IPS-NIHi7 (cell line): ENCODE results near the gene LAMP1.
"Not testable (repeated sequence)": the region's sequence is repeated elsewhere in the genome, so short reads cannot be mapped to it uniquely, and the experiment has no call there.

Experiments used
- DNase-seq: peaks from one replicate; pipeline ENCODE4 v3.0.0; 2012; ENCODE audit warnings: mixed read lengths; ENCODE audit errors: extremely low spot score

Gene LAMP1

DNA sequence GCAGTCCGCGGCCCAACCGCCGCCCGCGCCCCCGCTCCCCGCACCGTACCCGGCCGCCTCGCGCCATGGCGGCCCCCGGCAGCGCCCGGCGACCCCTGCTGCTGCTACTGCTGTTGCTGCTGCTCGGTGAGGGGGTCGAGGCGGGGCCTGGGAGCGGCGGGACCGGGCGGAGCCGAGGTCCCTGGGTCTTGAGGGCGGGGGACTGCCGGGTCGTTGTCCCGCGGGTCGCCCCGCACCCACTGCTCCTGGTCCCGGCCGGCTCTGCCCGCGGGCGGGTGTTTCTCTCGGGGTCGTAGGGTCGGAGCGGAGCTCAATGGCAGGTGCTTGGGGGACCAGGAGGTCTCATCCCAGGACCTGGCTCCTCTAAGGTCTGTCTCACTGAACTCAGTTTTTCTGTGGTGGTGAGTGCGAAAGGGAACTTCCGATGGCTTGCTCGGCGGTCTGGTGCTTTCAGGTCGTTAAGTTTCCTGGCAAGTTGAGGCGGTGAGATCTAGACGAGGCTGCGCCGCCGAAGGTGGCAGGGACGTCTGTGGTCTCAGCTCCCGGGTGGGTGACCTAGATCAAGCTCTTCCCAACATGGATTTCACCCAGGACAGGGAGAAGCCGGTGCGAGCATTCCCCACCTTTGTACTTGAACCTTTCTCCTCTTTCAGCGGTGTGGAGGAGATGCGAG is 467 bp downstream of the LAMP1 start:
- DNase-seq, result no peak

DNA sequence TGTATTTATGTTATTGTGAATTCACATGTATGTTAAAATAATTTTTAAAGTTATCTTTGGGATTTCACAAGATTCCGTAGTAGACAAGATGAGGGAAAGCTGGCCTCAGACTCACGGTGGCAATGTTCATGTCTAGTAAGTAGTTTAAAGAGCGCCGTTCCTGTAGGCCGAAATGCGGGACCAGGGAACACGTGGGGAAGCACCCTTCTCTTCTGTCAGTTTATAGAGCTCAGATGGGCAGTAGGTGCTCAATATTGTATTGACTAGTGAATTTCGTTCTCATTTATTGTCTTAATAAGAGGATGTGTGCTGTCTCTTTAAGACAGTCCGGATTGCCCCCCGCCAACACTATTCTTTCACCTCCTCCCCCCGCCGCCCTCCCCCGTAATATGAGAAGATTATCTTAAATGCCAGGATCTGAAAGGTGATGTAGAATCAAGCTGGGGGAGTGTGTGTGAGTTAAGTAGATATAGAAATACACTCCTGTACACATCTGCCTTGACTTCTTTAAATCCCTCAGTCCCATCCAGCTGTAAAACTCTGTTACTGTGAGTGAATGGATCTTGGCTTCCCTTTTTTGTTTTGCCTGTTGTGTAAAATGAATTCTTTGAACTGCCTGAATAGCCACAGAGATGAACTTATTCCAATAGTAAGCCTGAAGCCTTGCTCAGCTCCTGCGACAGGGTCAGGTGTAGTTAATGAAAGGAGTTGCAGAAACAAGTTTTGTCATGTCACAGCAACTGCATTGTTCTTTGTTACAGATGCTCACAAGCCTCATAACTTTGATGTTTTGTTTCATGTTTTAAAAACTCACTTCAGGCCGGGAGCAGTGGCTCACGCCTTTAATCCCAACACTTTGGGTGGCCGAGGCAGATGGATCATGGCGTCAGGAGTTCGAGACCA is 1.3 kb downstream of the LAMP1 start:
- DNase-seq, result no peak

DNA sequence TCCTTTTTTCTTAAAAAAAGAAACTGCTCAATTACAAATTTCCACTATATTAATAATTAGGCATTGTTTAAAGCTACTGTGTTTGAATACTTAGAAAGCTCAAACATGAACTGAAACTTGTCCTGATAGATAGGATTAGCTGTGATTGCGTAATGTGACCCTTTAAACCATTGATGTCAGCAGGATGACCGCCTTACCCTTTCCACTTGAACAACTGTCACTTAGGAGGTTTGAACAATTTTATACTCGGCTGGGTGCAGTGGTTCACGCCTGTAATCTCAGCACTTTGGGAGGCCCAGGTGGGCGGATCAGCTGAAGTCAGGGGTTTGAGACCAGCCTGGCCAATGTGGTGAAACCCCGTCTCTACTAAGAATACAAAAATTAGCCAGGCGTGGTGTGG is 2.9 kb downstream of the LAMP1 start:
- no peak for DNase-seq

DNA sequence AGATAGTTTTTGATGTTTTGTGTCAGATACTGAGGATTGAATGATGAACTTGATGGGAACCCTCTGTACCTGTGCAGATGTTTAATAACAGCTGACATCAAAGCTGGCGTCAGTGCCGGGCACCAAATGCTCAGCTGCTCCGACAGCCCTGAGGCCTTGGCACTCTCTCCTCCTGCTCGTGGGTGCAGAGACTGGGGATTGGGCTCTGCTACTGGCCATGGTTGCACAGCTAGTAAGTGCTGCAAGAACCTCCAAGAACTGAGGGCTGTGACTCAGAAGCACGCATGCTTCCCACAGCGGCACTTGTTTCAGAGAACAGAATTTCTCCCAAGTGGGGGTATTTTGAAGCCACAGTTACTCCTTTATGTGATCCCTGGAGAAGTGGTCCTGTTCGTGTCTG is 5.9 kb downstream of the LAMP1 start:
- no peak for DNase-seq

DNA sequence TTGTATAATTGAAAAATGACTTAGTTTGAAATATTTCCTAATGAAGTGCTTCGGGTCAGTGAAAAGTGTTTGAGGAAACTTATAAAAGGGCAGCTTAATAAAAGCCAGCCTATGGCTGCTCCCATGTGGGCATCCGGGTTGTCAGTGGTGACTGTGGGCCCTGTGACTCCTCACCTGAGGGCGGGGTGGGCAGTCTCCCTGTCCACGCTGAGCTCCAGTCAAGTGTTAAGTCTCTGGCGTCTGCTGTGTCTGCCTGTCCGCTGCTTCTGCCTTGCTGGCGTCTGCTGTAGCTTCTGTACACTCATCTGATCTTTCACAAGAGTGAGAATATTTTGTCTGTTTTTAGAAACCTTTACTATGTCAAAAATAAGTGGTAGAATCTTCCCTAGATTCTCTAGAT is 7.1 kb downstream of the LAMP1 start:
- DNase-seq, result no peak

DNA sequence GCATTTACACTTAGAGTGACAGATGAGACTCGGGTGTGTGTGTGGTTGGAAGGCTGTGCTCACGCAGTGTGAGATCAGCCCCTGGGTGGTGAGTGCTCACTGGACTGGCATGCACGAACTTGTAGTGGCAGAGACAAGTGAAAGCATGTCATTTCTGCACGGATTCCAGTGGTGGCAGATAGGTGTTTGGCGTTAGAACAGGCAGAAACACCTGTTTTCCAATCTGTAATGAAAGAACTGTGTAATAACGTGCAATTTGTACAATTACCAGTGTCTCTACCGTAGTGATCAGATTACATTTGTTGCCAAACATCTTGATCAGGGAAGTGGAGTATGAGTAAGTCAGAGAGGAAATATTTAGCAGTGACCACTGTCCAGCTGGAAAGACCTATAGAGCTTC is 8.2 kb downstream of the LAMP1 start:
- no peak for DNase-seq

DNA sequence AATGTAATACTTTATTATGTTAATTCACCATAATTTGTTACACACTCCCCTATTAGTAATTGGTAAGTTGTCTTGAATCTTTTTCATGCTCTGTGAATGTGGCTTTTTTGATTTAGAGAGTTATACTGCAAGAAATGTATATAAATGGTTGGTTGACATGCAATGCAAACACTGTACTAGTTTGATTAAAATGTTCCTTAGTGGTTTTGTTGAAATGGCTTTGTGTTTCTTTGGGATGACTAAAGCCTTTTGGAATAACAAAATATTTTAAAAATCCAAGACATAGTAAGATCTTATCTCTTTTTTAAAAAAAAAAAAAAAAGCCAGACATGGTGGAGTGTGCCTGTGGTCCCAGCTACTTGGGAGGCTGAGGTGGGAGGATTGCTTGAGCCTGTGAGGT is 10.5 kb downstream of the LAMP1 start:
- DNase-seq, result no peak

DNA sequence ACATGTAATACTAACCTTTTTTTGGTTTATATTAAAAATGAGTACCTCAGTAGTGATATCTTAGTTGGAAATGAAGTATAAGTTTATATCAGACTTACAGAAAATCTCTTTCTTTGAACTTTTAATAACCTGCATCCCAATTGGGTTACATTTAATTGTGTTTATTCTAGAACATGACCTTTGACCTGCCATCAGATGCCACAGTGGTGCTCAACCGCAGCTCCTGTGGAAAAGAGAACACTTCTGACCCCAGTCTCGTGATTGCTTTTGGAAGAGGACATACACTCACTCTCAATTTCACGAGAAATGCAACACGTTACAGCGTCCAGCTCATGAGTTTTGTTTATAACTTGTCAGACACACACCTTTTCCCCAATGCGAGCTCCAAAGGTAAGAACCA is 12.4 kb downstream of the LAMP1 start:
- no peak for DNase-seq

DNA sequence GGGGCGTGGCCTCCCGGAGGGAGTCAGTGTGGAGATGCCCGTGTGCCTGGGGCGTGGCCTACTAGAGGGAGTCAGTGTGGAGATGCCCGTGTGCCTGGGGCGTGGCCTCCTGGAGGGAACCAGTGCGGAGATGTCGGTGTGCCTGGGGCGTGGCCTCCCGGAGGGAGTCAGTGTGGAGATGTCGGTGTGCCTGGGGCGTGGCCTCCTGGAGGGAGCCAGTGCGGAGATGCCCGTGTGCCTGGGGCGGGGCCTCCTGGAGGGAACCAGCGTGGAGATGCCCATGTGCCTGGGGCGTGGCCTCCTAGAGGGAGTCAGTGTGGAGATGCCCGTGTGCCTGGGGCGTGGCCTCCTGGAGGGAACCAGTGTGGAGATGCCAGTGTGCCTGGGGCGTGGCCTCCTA is 17.1 kb downstream of the LAMP1 start:
- not testable (repeated sequence) for DNase-seq

DNA sequence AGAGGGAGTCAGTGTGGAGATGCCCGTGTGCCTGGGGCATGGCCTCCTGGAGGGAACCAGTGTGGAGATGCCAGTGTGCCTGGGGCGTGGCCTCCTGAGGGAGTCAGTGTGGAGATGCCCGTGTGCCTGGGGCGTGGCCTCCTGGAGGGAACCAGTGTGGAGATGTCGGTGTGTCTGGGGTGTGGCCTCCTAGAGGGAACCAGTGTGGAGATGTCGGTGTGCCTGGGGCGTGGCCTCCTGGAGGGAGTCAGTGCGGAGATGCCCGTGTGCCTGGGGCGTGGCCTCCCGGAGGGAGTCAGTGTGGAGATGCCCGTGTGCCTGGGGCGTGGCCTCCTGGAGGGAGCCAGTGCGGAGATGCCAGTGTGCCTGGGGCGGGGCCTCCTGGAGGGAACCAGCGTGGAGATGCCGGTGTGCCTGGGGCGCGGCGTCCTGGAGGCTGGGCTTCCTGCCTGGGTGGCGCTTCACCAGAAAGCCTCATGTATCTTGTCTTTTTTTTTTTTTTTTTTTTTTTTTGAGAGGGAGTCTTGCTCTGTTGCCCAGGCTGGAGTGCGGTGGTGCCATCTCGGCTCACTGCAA is 17.9 kb downstream of the LAMP1 start:
- DNase-seq, result not testable (repeated sequence)

DNA sequence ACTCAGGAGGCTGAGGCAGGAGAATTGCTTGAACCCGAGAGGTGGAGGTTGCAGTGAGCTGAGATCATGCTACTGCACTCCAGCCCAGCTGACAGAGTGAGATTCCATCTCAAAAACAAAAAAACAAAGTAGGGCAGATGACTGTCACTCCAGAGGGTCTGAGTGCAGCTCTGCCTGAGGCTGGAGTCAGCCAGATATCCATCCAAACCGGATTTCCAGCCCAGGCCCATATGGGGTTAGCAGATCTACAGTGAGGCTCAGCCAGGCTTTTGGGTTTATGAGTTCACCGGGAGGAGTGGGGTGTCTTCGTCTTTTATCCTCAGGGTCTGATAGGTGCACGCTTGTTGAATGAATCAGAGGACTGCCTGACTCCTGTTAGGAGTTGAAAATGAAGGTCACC is 19.0 kb downstream of the LAMP1 start:
- no peak for DNase-seq

DNA sequence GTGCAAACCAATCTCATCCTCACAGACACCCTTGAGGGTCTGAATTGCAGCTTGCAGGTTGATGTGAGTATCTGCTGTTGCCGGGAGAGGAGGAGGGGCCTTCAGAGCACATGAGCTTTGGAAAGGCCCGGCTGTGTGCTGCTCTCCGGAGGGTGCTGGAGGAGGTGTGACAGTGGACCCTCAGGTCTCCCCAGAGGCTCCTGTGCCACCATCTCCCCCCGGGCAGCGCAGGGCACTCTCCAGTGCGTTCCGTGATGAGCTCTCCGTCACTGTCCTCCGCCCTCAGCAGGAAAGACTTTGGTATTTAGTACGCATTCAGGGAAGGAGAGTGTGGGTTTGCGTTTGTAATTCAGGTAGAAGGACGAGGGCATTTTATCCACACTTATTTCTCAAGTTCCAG is 20.0 kb downstream of the LAMP1 start:
- no peak for DNase-seq

DNA sequence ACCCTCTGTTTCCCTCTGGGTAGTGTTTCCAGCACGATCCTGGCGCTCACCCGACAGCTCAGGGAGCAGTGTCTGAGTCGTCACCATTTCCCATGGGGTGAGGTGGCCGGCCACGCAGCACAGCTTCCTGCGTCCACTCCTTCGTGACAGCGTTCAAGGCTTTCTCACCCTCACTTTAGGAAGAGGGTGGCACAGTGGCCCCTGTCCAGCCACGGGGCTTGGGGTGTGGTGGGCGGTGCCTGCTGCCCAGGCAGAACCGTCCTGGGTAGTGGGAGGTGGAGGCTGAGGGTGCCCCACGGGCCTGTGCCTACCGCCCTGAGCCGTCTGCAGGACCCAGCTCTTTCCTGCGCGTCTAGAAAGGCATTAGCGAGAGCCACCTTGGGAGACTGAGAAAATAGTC is 21.9 kb downstream of the LAMP1 start:
- no peak for DNase-seq

DNA sequence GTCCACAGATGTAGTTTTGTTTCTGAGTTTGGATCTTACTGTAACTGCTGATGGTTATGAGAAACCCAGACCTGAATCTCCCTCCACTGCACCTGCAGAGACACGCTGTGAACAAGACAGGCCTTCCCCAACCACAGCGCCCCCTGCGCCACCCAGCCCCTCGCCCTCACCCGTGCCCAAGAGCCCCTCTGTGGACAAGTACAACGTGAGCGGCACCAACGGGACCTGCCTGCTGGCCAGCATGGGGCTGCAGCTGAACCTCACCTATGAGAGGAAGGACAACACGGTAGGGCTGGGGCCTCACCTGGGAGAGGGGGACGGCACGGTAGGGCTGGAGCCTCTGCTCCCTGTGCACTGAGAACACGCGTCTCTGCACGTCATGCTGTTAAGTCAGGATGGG is 22.3 kb downstream of the LAMP1 start:
- DNase-seq, result no peak

DNA sequence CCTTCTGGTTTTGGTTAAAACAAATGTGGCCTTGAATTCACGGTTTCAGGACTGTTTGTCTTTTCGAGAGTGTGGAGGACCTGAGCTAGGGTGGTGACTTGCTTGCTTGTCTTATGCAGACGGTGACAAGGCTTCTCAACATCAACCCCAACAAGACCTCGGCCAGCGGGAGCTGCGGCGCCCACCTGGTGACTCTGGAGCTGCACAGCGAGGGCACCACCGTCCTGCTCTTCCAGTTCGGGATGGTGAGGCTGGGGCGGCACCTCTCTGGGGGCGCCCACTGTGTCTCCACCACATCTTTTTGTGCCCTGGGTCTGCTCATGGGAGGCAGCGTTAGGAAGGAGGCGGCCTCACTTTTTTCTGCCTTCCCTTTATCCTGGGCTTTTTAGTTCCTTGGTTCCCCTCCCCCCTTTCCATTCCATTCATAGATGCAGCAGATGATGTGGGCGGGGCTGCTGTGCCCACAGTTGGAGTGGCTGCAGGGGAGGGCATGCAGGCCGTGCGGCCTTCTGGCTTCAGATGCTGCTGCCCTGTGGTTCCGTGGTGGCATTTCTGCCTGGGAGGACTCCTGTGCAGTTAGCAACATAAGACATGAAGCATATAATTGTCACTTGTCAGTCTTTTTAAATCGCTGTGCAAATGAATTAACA is 23.3 kb downstream of the LAMP1 start:
- DNase-seq, result no peak

DNA sequence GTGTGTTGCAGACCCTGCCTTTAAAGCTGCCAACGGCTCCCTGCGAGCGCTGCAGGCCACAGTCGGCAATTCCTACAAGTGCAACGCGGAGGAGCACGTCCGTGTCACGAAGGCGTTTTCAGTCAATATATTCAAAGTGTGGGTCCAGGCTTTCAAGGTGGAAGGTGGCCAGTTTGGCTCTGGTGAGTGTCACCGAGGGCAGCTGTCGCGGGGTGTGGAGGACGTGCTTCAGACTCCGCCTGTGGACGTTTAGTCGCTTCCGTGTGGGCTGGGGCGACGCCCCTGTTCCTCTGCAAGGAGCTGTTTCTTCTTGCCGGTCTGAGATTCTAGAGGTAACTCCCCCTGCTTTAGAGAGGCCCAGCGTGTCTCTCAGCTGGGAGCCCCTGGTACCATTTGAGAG is 24.5 kb downstream of the LAMP1 start:
- DNase-seq, result no peak

DNA sequence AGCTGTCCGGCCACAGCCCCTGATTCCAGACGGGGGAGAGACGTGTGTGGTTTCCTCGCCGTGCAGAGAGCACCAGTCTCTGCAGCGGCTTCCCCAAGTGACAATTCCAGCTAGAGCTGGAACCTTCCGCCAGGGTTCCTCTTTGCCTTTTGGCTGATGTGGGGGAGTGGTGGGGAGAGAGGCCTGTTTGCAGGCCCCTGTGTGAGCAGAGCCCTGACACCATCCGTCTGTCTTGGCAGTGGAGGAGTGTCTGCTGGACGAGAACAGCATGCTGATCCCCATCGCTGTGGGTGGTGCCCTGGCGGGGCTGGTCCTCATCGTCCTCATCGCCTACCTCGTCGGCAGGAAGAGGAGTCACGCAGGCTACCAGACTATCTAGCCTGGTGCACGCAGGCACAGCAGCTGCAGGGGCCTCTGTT is 25.0 kb downstream of the LAMP1 start:
- no peak for DNase-seq

DNA sequence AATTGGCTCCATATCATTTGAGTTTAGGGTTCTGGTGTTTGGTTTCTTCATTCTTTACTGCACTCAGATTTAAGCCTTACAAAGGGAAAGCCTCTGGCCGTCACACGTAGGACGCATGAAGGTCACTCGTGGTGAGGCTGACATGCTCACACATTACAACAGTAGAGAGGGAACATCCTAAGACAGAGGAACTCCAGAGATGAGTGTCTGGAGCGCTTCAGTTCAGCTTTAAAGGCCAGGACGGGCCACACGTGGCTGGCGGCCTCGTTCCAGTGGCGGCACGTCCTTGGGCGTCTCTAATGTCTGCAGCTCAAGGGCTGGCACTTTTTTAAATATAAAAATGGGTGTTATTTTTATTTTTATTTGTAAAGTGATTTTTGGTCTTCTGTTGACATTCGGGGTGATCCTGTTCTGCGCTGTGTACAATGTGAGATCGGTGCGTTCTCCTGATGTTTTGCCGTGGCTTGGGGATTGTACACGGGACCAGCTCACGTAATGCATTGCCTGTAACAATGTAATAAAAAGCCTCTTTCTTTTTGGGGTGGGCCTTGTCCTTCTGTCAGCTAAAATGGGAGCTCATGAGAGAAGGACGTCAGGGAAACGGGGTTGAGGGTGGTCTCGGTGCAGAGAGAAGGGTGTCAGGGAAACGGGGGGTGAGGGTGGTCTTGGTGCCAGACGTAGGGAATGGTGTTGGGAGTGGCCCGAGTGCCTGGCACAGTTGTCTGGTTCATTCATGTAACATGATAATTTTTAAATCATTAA is 26.0 kb downstream of the LAMP1 start:
- no peak for DNase-seq

DNA sequence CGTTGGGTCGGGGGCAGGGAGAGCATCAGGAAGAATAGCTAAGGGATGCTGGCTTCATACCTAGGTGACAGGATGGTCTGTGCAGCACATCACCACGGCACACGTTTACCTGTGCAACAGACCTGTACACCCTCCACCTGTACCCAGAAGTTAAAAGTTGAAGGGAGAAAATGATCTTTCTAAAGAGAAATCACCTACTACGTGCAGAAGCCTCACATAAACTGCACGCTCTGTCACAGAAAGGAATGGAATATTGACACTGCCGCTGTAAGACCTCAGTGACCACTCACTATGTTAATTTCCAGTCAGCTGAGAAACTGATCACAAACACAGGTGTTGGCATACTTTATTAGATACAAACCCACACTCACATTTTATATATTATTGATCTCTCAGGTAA is 26.8 kb downstream of the LAMP1 start:
- DNase-seq, result no peak

DNA sequence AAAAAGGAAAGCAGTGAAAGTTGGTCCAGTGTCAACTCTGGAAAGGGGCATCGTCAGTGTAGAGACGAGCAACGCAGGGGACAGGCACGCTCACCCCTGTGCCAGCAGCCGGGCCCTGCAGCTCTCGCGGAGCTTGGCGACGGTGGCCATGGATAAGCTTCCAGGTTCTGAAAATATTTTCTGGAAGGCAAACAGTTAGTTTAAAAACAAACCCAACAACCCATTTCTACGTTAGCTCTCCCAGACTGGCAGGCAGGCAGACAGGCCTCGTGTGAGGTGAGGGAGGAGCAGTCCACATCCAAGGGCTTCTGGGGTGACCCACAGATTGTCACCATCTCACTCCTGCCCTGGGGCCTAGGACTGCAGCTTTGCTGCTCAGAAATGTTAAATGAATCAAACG is 27.4 kb downstream of the LAMP1 start:
- no peak for DNase-seq

DNA sequence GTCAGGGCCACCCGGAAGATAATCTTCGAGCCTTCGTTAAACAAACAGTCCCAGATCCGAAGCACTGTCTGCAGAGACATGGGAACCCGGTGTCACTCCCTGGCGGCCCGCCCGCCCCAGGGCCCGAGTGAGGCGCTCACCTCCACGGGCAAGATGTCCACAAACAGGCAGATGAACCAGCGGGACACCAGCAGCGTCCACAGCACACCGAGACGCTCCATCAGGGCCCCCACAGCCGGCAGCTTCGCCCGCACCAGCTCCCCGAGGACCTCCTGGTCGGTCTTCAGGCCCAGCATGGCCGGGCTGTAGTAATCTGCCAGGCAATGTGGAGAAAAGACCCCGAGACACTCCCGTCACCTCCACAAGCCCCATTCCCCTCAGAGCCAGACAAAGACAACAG is 28.7 kb downstream of the LAMP1 start:
- no peak for DNase-seq

DNA sequence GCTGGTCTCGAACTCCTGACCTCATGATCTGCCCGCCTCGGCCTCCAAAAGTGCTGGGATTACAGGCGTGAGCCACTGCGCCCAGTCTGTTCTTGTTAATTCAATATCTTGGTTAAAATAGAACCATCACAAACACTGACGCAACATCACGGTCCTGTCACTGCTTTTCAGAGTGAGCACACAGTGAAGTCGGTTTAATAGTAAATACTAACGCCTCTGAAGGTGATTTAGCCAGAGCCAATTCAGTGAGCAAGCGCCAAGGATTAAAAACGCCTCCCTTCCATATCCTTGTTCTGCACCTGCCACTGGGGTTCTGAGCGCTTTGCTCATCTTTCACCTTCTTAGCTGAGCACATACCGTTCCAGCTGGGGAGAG is 30.3 kb downstream of the LAMP1 start:
- DNase-seq, result no peak
